ENCODE data around the gene RBM23.
A peak's percentile ranks its signal among the peaks of the same experiment; 100 is the strongest.

The RBM23 gene

GRCh38 chr14:22882529-22883172, 36.3 kb downstream of the RBM23 start:
- Histone ChIP-seq H3K4me3 (ENCODE audit: low read depth in 1 of 5, low read length in 5 of 5) (no peak overlapping the region), H3K4me1 (ENCODE audit: control insufficient read depth in 5 of 5, insufficient read depth in 5 of 5, low read length in 5 of 5) (peaks cover 0 to 24% (median 12%) of the 10 kb centered on the region in 5 donors), H3K36me3 (ENCODE audit: control insufficient read depth in 5 of 5, insufficient read depth in 5 of 5, low read length in 5 of 5) (peaks cover 0 to 22% (median 18%) of the 10 kb centered on the region in 5 donors), H3K9me3 (ENCODE audit: control insufficient read depth in 5 of 5, low read length in 5 of 5) (no peaks in the 10 kb centered on the region), H3K9ac (ENCODE audit: low read length in 5 of 5) (peak overlapping the region in 1 of 5 donors; percentile 20), H3K27me3 (ENCODE audit: control insufficient read depth in 5 of 5, insufficient read depth in 4 of 5, low read length in 5 of 5) (peaks cover 0 to 26% (median 18%) of the 10 kb centered on the region in 5 donors), H3K27ac (ENCODE audit: low read depth, low read length) (no peak overlapping the region)

GRCh38 chr14:22882064-22882463, 36.9 kb downstream of the RBM23 start:
- Histone ChIP-seq H3K27ac (ENCODE audit: low read depth, low read length) (no peak overlapping the region), H3K4me3 (ENCODE audit: low read depth in 1 of 5, low read length in 5 of 5) (no peak overlapping the region), H3K4me1 (ENCODE audit: control insufficient read depth in 5 of 5, insufficient read depth in 5 of 5, low read length in 5 of 5) (peaks cover 0 to 18% (median 8%) of the 10 kb centered on the region in 5 donors), H3K36me3 (ENCODE audit: control insufficient read depth in 5 of 5, insufficient read depth in 5 of 5, low read length in 5 of 5) (peaks cover 0 to 28% (median 23%) of the 10 kb centered on the region in 5 donors), H3K9ac (ENCODE audit: low read length in 5 of 5) (no peak overlapping the region), H3K9me3 (ENCODE audit: control insufficient read depth in 5 of 5, low read length in 5 of 5) (no peaks in the 10 kb centered on the region), H3K27me3 (ENCODE audit: control insufficient read depth in 5 of 5, insufficient read depth in 4 of 5, low read length in 5 of 5) (peaks cover 0 to 26% (median 18%) of the 10 kb centered on the region in 5 donors)

- Histone ChIP-seq H3K9ac (ENCODE audit: low read length in 5 of 5) (no peak overlapping the region), H3K27me3 (ENCODE audit: control insufficient read depth in 5 of 5, insufficient read depth in 4 of 5, low read length in 5 of 5) (peaks cover 0 to 12% (median 12%) of the 10 kb centered on the region in 5 donors), H3K9me3 (ENCODE audit: control insufficient read depth in 5 of 5, low read length in 5 of 5) (no peaks in the 10 kb centered on the region), H3K4me3 (ENCODE audit: low read depth in 1 of 5, low read length in 5 of 5) (no peak overlapping the region), H3K27ac (ENCODE audit: low read depth, low read length) (no peak overlapping the region), H3K36me3 (ENCODE audit: control insufficient read depth in 5 of 5, insufficient read depth in 5 of 5, low read length in 5 of 5) (peaks cover 0 to 61% (median 57%) of the 10 kb centered on the region in 5 donors), H3K4me1 (ENCODE audit: control insufficient read depth in 5 of 5, insufficient read depth in 5 of 5, low read length in 5 of 5) (peaks cover 0 to 9% (median 4%) of the 10 kb centered on the region in 5 donors)
These were observed 40.4 kb downstream of the RBM23 start for GRCh38 chr14:22878271-22879246.

- Histone ChIP-seq H3K9me3 (ENCODE audit: control insufficient read depth in 5 of 5, low read length in 5 of 5) (no peaks in the 10 kb centered on the region), H3K4me1 (ENCODE audit: control insufficient read depth in 5 of 5, insufficient read depth in 5 of 5, low read length in 5 of 5) (peaks cover 1 to 11% (median 8%) of the 10 kb centered on the region in 5 donors), H3K27ac (ENCODE audit: low read depth, low read length) (no peak overlapping the region), H3K36me3 (ENCODE audit: control insufficient read depth in 5 of 5, insufficient read depth in 5 of 5, low read length in 5 of 5) (peaks cover 0 to 62% (median 59%) of the 10 kb centered on the region in 5 donors), H3K4me3 (ENCODE audit: low read depth in 1 of 5, low read length in 5 of 5) (no peak overlapping the region), H3K27me3 (ENCODE audit: control insufficient read depth in 5 of 5, insufficient read depth in 4 of 5, low read length in 5 of 5) (peaks cover 0 to under 1% (median 0%) of the 10 kb centered on the region in 5 donors), H3K9ac (ENCODE audit: low read length in 5 of 5) (no peak overlapping the region)
These were observed 41.9 kb downstream of the RBM23 start for GRCh38 chr14:22877000-22877501.

- peaks cover 0 to 62% (median 59%) of the 10 kb centered on the region in 5 donors for H3K36me3 ChIP-seq (ENCODE audit: control insufficient read depth in 5 of 5, insufficient read depth in 5 of 5, low read length in 5 of 5)
- peaks cover 1 to 14% (median 11%) of the 10 kb centered on the region in 5 donors for H3K4me1 ChIP-seq (ENCODE audit: control insufficient read depth in 5 of 5, insufficient read depth in 5 of 5, low read length in 5 of 5)
These were observed 43.1 kb downstream of the RBM23 start for GRCh38 chr14:22875748-22876319.

GRCh38 chr14:22875003-22875747, 43.8 kb downstream of the RBM23 start:
- no peak overlapping the region for H3K27ac ChIP-seq (ENCODE audit: low read depth, low read length)
- no peaks in the 10 kb centered on the region for H3K9me3 ChIP-seq (ENCODE audit: control insufficient read depth in 5 of 5, low read length in 5 of 5)
- H3K9ac ChIP-seq (ENCODE audit: low read length in 5 of 5), result no peak overlapping the region
- peaks cover 1 to 19% (median 16%) of the 10 kb centered on the region in 5 donors for H3K4me1 ChIP-seq (ENCODE audit: control insufficient read depth in 5 of 5, insufficient read depth in 5 of 5, low read length in 5 of 5)
- H3K4me3 ChIP-seq (ENCODE audit: low read depth in 1 of 5, low read length in 5 of 5), result no peak overlapping the region
- peaks cover 0 to 62% (median 59%) of the 10 kb centered on the region in 5 donors for H3K36me3 ChIP-seq (ENCODE audit: control insufficient read depth in 5 of 5, insufficient read depth in 5 of 5, low read length in 5 of 5)
- no peaks in the 10 kb centered on the region for H3K27me3 ChIP-seq (ENCODE audit: control insufficient read depth in 5 of 5, insufficient read depth in 4 of 5, low read length in 5 of 5)

More at GRCh38 chr14:22875748-22876319, 43.1 kb downstream of the RBM23 start:
- no peak overlapping the region for H3K9ac ChIP-seq (ENCODE audit: low read length in 5 of 5)
- H3K27ac ChIP-seq (ENCODE audit: low read depth, low read length), result no peak overlapping the region
- no peaks in the 10 kb centered on the region for H3K9me3 ChIP-seq (ENCODE audit: control insufficient read depth in 5 of 5, low read length in 5 of 5)
- H3K27me3 ChIP-seq (ENCODE audit: control insufficient read depth in 5 of 5, insufficient read depth in 4 of 5, low read length in 5 of 5), result no peaks in the 10 kb centered on the region
- H3K4me3 ChIP-seq (ENCODE audit: low read depth in 1 of 5, low read length in 5 of 5), result no peak overlapping the region

- H3K9me3 ChIP-seq (ENCODE audit: control insufficient read depth in 5 of 5, low read length in 5 of 5), result no peaks in the 10 kb centered on the region
- H3K27me3 ChIP-seq (ENCODE audit: control insufficient read depth in 5 of 5, insufficient read depth in 4 of 5, low read length in 5 of 5), result no peaks in the 10 kb centered on the region
- H3K36me3 ChIP-seq (ENCODE audit: control insufficient read depth in 5 of 5, insufficient read depth in 5 of 5, low read length in 5 of 5), result peaks cover 0 to 47% (median 42%) of the 10 kb centered on the region in 5 donors
- H3K4me1 ChIP-seq (ENCODE audit: control insufficient read depth in 5 of 5, insufficient read depth in 5 of 5, low read length in 5 of 5), result peaks cover 1 to 19% (median 16%) of the 10 kb centered on the region in 5 donors
- H3K9ac ChIP-seq (ENCODE audit: low read length in 5 of 5), result peak overlapping the region; percentile 75 to 99 (median 95)
- H3K4me3 ChIP-seq (ENCODE audit: low read depth in 1 of 5, low read length in 5 of 5), result peak overlapping the region; percentile 77 to 88 (median 86)
- H3K27ac ChIP-seq (ENCODE audit: low read depth, low read length), result peak overlapping the region; percentile 99
These were observed 46.0 kb downstream of the RBM23 start for GRCh38 chr14:22872833-22873520.

GRCh38 chr14:22872033-22872832, 46.7 kb downstream of the RBM23 start:
- Histone ChIP-seq H3K9ac (ENCODE audit: low read length in 5 of 5) (peak overlapping the region; percentile 75 to 99 (median 95)), H3K4me1 (ENCODE audit: control insufficient read depth in 5 of 5, insufficient read depth in 5 of 5, low read length in 5 of 5) (peaks cover 1 to 19% (median 16%) of the 10 kb centered on the region in 5 donors), H3K36me3 (ENCODE audit: control insufficient read depth in 5 of 5, insufficient read depth in 5 of 5, low read length in 5 of 5) (peaks cover 0 to 40% (median 34%) of the 10 kb centered on the region in 5 donors), H3K27me3 (ENCODE audit: control insufficient read depth in 5 of 5, insufficient read depth in 4 of 5, low read length in 5 of 5) (no peaks in the 10 kb centered on the region), H3K9me3 (ENCODE audit: control insufficient read depth in 5 of 5, low read length in 5 of 5) (no peaks in the 10 kb centered on the region), H3K27ac (ENCODE audit: low read depth, low read length) (peak overlapping the region; percentile 99), H3K4me3 (ENCODE audit: low read depth in 1 of 5, low read length in 5 of 5) (peak overlapping the region; percentile 77 to 88 (median 86))

Measured in subcutaneous abdominal adipose tissue (tissue), 5 donors.